Dendritic cell treated with granulocyte-macrophage colony-stimulating factor and Interleukin-4, amounts not matched to agents 40 ng/mL and 50 ng/mL, for 4 days (primary cell): ENCODE results near the gene PRR19.

Experiments used
- H3K27ac Mint-ChIP-seq: one replicate; pipeline ENCODE4 v1.8.0; 2022; ENCODE audit warnings: mild to moderate bottlenecking, mixed read lengths
- H3K27me3 Mint-ChIP-seq: one replicate; pipeline ENCODE4 v1.8.0; 2022; ENCODE audit warnings: mild to moderate bottlenecking, mixed read lengths
- H3K36me3 Mint-ChIP-seq: one replicate; pipeline ENCODE4 v1.8.0; 2022; ENCODE audit warnings: low read depth, mixed read lengths
- H3K4me1 Mint-ChIP-seq: one replicate; pipeline ENCODE4 v1.8.0; 2022; ENCODE audit warnings: low read depth, mixed read lengths
- H3K4me3 Mint-ChIP-seq: one replicate; pipeline ENCODE4 v1.8.0; 2022; ENCODE audit warnings: mild to moderate bottlenecking, moderate library complexity, mixed read lengths
- H3K9me3 Mint-ChIP-seq: one replicate; pipeline ENCODE4 v1.8.0; 2022; ENCODE audit warnings: mixed read lengths
- intact Hi-C: fragments of 100-400 bp; cut with micrococcal nuclease; formaldehyde crosslinking; loops from one replicate; pipeline ENCODE4 v1.15.0; 2022

PRR19 gene

DNA sequence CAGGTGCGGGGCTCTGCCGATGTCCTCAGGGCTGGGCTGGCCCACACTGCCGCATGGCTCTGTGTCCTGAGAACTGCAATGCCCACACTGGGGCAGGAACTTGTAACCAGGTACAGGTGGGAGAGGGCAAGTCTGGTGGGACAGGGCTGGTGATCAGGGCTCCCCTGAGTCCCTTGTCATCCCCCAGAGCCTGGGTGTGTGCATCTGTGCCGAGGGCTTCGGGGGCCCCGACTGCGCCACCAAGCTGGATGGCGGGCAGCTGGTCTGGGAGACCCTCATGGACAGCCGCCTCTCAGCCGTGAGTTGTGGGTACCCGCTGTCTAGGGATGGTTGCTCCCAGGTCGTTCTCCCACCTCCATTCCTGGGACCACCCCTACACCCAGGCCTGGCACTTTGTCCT is 54.0 kb downstream of the PRR19 start:
- Mint-ChIP-seq H3K36me3 (peaks cover 75% of the 10 kb centered on the region), H3K4me3 (no peak overlapping the region), H3K9me3 (no peaks in the 10 kb centered on the region), H3K27ac (no peak overlapping the region), H3K4me1 (no peaks in the 10 kb centered on the region), H3K27me3 (no peaks in the 10 kb centered on the region)
- intact Hi-C loops = no loop called here

DNA sequence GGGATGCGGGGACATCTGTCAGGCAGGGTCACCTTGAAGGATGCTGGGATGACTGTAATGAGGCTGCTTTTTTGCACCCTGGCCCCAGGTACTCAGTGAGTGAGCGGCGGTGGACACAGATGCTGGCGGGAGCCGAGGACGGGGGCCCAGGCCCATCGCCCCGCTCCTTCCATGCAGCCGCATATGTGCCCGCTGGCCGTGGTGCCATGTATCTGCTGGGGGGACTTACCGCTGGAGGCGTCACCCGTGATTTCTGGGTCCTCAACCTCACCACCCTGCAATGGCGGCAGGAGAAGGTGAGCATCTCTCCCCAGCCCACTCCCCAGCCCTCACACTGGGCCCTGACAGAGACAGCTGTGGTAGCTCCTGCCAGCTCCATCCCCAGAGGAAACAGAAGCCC is 54.8 kb downstream of the PRR19 start:
- Mint-ChIP-seq H3K9me3 (no peaks in the 10 kb centered on the region), H3K27me3 (no peaks in the 10 kb centered on the region), H3K4me1 (no peaks in the 10 kb centered on the region), H3K4me3 (no peak overlapping the region), H3K27ac (no peak overlapping the region), H3K36me3 (peaks cover 80% of the 10 kb centered on the region)
- intact Hi-C loops = no loop called here

- intact Hi-C loops = no loop called here
- Mint-ChIP-seq H3K27ac (no peak overlapping the region), H3K9me3 (no peaks in the 10 kb centered on the region), H3K27me3 (no peaks in the 10 kb centered on the region), H3K4me1 (no peaks in the 10 kb centered on the region), H3K36me3 (peaks cover 80% of the 10 kb centered on the region), H3K4me3 (no peak overlapping the region)
Measured at GRCh38 chr19:42357290-42357689, 55.4 kb downstream of the PRR19 start.
